Stomach (tissue), 4 donors: ENCODE data around the gene BRWD1.

ENCODE experiments used
- EP300 ChIP-seq: sonication (generic); formaldehyde crosslinking; IDR thresholded peaks from one replicate; pipeline ENCODE4 v1.6.1; 2017; ENCODE audit warnings: antibody characterized with exemption
- POLR2A ChIP-seq, 4 donors: fragments of 450-650 bp; IDR thresholded peaks; one replicate each; pipeline ENCODE4 v1.6.1; 2016; ENCODE audit warnings: antibody characterized with exemption in 4 of 4, control low read depth in 2 of 4, mild to moderate bottlenecking in 1 of 4, moderate library complexity in 1 of 4
- TF ChIP-seq, protein P1 (sequence below), 7 experiments: fragments of 450-650 bp in 4 of 7; fragments of 200-600 bp in 3 of 7; sonication (generic) in 3 of 7; IDR thresholded peaks; one replicate each; pipeline ENCODE4 v1.5.1; 2016 to 2019; ENCODE audit warnings: antibody characterized with exemption in 7 of 7, control low read depth in 2 of 7, mild to moderate bottlenecking in 1 of 7

DNA sequence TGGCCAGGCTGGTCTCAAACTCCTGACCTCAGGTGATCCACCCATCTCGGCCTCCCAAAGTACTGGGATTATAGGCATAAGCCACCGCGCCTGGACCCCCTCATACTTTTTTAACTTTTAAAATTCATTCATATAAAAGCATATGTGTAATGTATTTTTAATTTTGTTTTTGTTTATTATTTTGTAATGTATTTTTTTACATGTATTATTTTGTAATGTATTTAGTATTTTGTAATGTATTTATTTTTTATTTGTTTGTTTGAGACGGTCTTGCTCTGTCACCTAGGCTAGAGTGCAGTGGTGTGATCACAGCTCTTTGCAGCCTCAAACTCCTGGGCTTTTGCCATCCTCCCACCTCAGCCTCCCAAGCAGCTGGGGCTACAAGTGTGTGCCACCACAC is 12.0 kb upstream of the BRWD1 start:
- no peak for TF ChIP-seq EP300
- TF ChIP-seq, protein P1, sequence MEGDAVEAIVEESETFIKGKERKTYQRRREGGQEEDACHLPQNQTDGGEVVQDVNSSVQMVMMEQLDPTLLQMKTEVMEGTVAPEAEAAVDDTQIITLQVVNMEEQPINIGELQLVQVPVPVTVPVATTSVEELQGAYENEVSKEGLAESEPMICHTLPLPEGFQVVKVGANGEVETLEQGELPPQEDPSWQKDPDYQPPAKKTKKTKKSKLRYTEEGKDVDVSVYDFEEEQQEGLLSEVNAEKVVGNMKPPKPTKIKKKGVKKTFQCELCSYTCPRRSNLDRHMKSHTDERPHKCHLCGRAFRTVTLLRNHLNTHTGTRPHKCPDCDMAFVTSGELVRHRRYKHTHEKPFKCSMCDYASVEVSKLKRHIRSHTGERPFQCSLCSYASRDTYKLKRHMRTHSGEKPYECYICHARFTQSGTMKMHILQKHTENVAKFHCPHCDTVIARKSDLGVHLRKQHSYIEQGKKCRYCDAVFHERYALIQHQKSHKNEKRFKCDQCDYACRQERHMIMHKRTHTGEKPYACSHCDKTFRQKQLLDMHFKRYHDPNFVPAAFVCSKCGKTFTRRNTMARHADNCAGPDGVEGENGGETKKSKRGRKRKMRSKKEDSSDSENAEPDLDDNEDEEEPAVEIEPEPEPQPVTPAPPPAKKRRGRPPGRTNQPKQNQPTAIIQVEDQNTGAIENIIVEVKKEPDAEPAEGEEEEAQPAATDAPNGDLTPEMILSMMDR (IDR thresholded peaks at IDR 0.05) = no peak
- no peak for TF ChIP-seq POLR2A (IDR thresholded peaks at IDR 0.05)
